H9 (cell line): ENCODE data around the gene RUNX1. TPM values are rescaled to one million over a fixed set of nuclear protein-coding genes. Genes with fewer than 3 reads are reported as not detected.

Experiments used
- DNase-seq: peaks from one replicate; pipeline ENCODE4 v3.0.0-alpha.2; 2017
- H2AFZ ChIP-seq: one replicate; pipeline ENCODE4 v1.6.1; 2013; ENCODE audit warnings: mild to moderate bottlenecking, low read length, control low read depth, moderate library complexity
- H2AK5ac ChIP-seq: 2 replicates; pipeline ENCODE4 v1.6.1; 2013; ENCODE audit warnings: low read length, control low read depth, mixed read lengths; ENCODE audit not compliant: insufficient read length
- H2BK120ac ChIP-seq: one replicate; pipeline ENCODE4 v1.6.1; 2013; ENCODE audit warnings: low read depth, mild to moderate bottlenecking, low read length, control low read depth, inconsistent platforms; ENCODE audit not compliant: poor library complexity, severe bottlenecking
- H2BK12ac ChIP-seq: 2 replicates; pipeline ENCODE4 v1.6.1; 2013; ENCODE audit warnings: low read length, control low read depth, mixed read lengths, low read depth; ENCODE audit not compliant: insufficient read length
- H2BK15ac ChIP-seq: 2 replicates; pipeline ENCODE4 v1.6.1; 2013; ENCODE audit warnings: low read depth, low read length, control low read depth
- H2BK20ac ChIP-seq: one replicate; pipeline ENCODE4 v1.6.1; 2013; ENCODE audit warnings: low read depth, mild to moderate bottlenecking, low read length, control low read depth, inconsistent platforms; ENCODE audit not compliant: poor library complexity, severe bottlenecking
- H2BK5ac ChIP-seq: 2 replicates; pipeline ENCODE4 v1.6.1; 2013; ENCODE audit warnings: low read length, control low read depth, mixed read lengths; ENCODE audit not compliant: insufficient read length
- H3K14ac ChIP-seq: 2 replicates; pipeline ENCODE4 v1.6.1; 2013; ENCODE audit warnings: low read length, control low read depth; ENCODE audit not compliant: insufficient read depth
- H3K18ac ChIP-seq: 2 replicates; pipeline ENCODE4 v1.6.1; 2013; ENCODE audit warnings: low read depth, mild to moderate bottlenecking, mixed read lengths, low read length, control low read depth; ENCODE audit not compliant: insufficient read length
- H3K23ac ChIP-seq: 2 replicates; pipeline ENCODE4 v1.6.1; 2013; ENCODE audit warnings: low read length, control low read depth, mixed read lengths, low read depth; ENCODE audit not compliant: insufficient read length
- H3K23me2 ChIP-seq: 2 replicates; pipeline ENCODE4 v1.6.1; 2013; ENCODE audit warnings: low read depth, mild to moderate bottlenecking, mixed read lengths, low read length, control low read depth; ENCODE audit not compliant: insufficient read length, poor library complexity, severe bottlenecking
- H3K27ac ChIP-seq: 2 replicates; pipeline ENCODE4 v1.5.1; 2013; ENCODE audit warnings: low read length, control low read depth, mixed read lengths, low read depth; ENCODE audit not compliant: insufficient read length
- H3K27me3 ChIP-seq: 2 replicates; pipeline ENCODE4 v1.6.1; 2013; ENCODE audit warnings: low read length, control low read depth, inconsistent platforms; ENCODE audit not compliant: insufficient read depth
- H3K4ac ChIP-seq: 2 replicates; pipeline ENCODE4 v1.6.1; 2013; ENCODE audit warnings: low read depth, mild to moderate bottlenecking, control low read depth, inconsistent platforms, low read length, moderate library complexity
- H3K4me1 ChIP-seq: 2 replicates; pipeline ENCODE4 v1.6.1; 2013; ENCODE audit warnings: low read length, control low read depth, inconsistent platforms; ENCODE audit not compliant: insufficient read depth
- H3K4me2 ChIP-seq: 2 replicates; pipeline ENCODE4 v1.6.1; 2013; ENCODE audit warnings: low read length, control low read depth, mixed read lengths; ENCODE audit not compliant: insufficient read length, insufficient read depth
- H3K56ac ChIP-seq: 2 replicates; pipeline ENCODE4 v1.6.1; 2013; ENCODE audit warnings: low read depth, mild to moderate bottlenecking, mixed read lengths, low read length, control low read depth; ENCODE audit not compliant: insufficient read length
- H3K79me1 ChIP-seq: 2 replicates; pipeline ENCODE4 v1.6.1; 2013; ENCODE audit warnings: low read depth, mild to moderate bottlenecking, moderate library complexity, low read length, control low read depth, inconsistent platforms; ENCODE audit not compliant: insufficient read depth, poor library complexity, severe bottlenecking
- H3K79me2 ChIP-seq: 2 replicates; pipeline ENCODE4 v1.6.1; 2013; ENCODE audit warnings: low read length, control low read depth, inconsistent platforms; ENCODE audit not compliant: insufficient read depth
- H3K9ac ChIP-seq: 2 replicates; pipeline ENCODE4 v1.6.1; 2013; ENCODE audit warnings: low read length, control low read depth, mixed read lengths; ENCODE audit not compliant: insufficient read length; ENCODE audit errors: extremely low read depth
- H3K9me3 ChIP-seq: one replicate; pipeline ENCODE4 v1.6.1; 2013; ENCODE audit warnings: low read depth, low read length, inconsistent platforms; ENCODE audit not compliant: control insufficient read depth
- H3T11ph ChIP-seq: one replicate; pipeline ENCODE4 v1.6.1; 2013; ENCODE audit warnings: mild to moderate bottlenecking, low read length, control low read depth, inconsistent platforms
- H4K20me1 ChIP-seq: one replicate; pipeline ENCODE4 v1.6.1; 2013; ENCODE audit not compliant: control insufficient read depth, insufficient read length, insufficient read depth
- H4K5ac ChIP-seq: 2 replicates; pipeline ENCODE4 v1.6.1; 2013; ENCODE audit warnings: low read depth, mild to moderate bottlenecking, mixed read lengths, low read length, control low read depth; ENCODE audit not compliant: insufficient read length
- H4K8ac ChIP-seq: replicated peaks from 2 replicates; pipeline ENCODE4 v1.6.1; 2013; ENCODE audit warnings: low read length, control low read depth, mixed read lengths, low read depth; ENCODE audit not compliant: insufficient read length
- H4K91ac ChIP-seq: 2 replicates; pipeline ENCODE4 v1.6.1; 2013; ENCODE audit warnings: low read depth, mild to moderate bottlenecking, moderate library complexity, mixed read lengths, low read length, control low read depth; ENCODE audit not compliant: insufficient read length
- H3K27ac Mint-ChIP-seq, 3 experiments: 2 replicates in 2 of 3; 3 replicates in 1 of 3; pipeline ENCODE4 v1.8.0; 2020 to 2021; ENCODE audit warnings: mixed read lengths in 3 of 3, mild to moderate bottlenecking in 1 of 3, moderate library complexity in 1 of 3
- H3K27me3 Mint-ChIP-seq: 2 replicates; pipeline ENCODE4 v1.8.0; 2021; ENCODE audit warnings: low read depth, mild to moderate bottlenecking, moderate library complexity, mixed read lengths
- H3K36me3 Mint-ChIP-seq, 3 experiments: 2 replicates in 2 of 3; 3 replicates in 1 of 3; pipeline ENCODE4 v1.8.0; 2020 to 2021; ENCODE audit warnings: low read depth in 3 of 3, mixed read lengths in 3 of 3; ENCODE audit not compliant: insufficient read depth in 1 of 3
- H3K4me1 Mint-ChIP-seq, 2 experiments: 2 replicates each; pipeline ENCODE4 v1.8.0; 2020; ENCODE audit warnings: mixed read lengths in 2 of 2
- H3K4me3 Mint-ChIP-seq, 2 experiments: 2 replicates in 1 of 2; 3 replicates in 1 of 2; pipeline ENCODE4 v1.8.0; 2020 to 2021; ENCODE audit warnings: mild to moderate bottlenecking in 2 of 2, mixed read lengths in 2 of 2, moderate library complexity in 1 of 2
- H3K9me3 Mint-ChIP-seq, 2 experiments: 2 replicates in 1 of 2; 3 replicates in 1 of 2; pipeline ENCODE4 v1.8.0; 2020; ENCODE audit warnings: mild to moderate bottlenecking in 2 of 2, mixed read lengths in 2 of 2, moderate library complexity in 1 of 2
- WGBS: extraction: QIAGEN DNeasy Blood & Tissue Kit; methylation state at CpG from one replicate; pipeline ENCODE4 v1.1.7; 2013; ENCODE audit warnings: missing lambda C conversion rate, low lambda C conversion rate, mixed read lengths; ENCODE audit not compliant: insufficient read length; ENCODE audit errors: extremely low coverage; 5-methylcytosine and 5-hydroxymethylcytosine counted together
- total RNA-seq: library from RNA; stranded (reverse); gene quantifications from 2 replicates; pipeline ENCODE4 v1.2.1, GENCODE V29; 2021
- TF ChIP-seq, protein P1 (sequence below): fragments of 200-600 bp; sonication (generic); conservative IDR thresholded peaks from 3 replicates; pipeline ENCODE4 v1.8.0; 2021; ENCODE audit warnings: antibody characterized with exemption, mild to moderate bottlenecking

RUNX1 gene
- total RNA-seq, 1 experiment from 2014 or later = 0.72 TPM

DNA sequence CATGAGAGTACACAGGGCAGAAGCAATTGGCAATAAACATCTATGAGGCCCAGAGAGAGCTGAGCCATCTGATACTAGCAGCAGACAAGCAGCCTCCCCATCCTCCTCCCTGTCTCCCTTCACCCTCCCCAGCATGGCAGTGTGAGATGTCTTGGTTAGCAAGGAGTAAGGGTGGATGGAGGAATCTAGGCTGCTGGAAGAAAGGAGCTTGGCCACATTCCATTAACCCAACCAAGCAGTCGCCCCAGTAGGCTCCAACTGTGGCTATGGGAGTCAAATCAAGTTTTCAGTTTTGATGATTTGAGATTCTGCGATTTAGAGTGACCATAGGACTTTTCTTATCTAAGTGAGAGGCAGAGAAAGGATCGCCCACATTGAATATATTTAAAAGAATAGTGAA lies 12.9 kb upstream of the RUNX1 start:
- H3K4me2 ChIP-seq = no peak overlapping the region
- H3K27ac ChIP-seq = no peak overlapping the region
- H3K27me3 Mint-ChIP-seq = peaks cover 3% of the 10 kb centered on the region; the same call in 1 of the 2 replicates
- H2BK15ac ChIP-seq = no peak overlapping the region
- no CpG with 5 or more reads among the region's 3 CpGs for WGBS
- H3K27ac Mint-ChIP-seq = no peak overlapping the region
- H3K14ac ChIP-seq = no peak overlapping the region
- no peak overlapping the region for H3K9ac ChIP-seq
- H3K23me2 ChIP-seq = no peaks in the 10 kb centered on the region
- no peak overlapping the region for H3K23ac ChIP-seq
- H4K5ac ChIP-seq = no peak overlapping the region
- no peaks in the 10 kb centered on the region for H3K79me1 ChIP-seq
- H2AK5ac ChIP-seq = no peak overlapping the region
- H3K9me3 ChIP-seq = no peaks in the 10 kb centered on the region
- H2AFZ ChIP-seq = no peak overlapping the region
- peaks cover 5 to 9% of the 10 kb centered on the region in 2 experiments for H3K4me1 Mint-ChIP-seq
- H4K20me1 ChIP-seq = no peaks in the 10 kb centered on the region
- no peak overlapping the region for H2BK5ac ChIP-seq
- no peak overlapping the region for H4K91ac ChIP-seq
- no peaks in the 10 kb centered on the region for H3K79me2 ChIP-seq
- no peaks in the 10 kb centered on the region; the same call in 1 of the 2 replicates for H3K4me1 ChIP-seq
- no peak overlapping the region for H2BK12ac ChIP-seq
- H3T11ph ChIP-seq = no peak overlapping the region
- no peaks in the 10 kb centered on the region for H3K36me3 Mint-ChIP-seq
- H3K4me3 Mint-ChIP-seq = no peak overlapping the region
- H4K8ac ChIP-seq = no peak overlapping the region
- TF ChIP-seq, protein P1, sequence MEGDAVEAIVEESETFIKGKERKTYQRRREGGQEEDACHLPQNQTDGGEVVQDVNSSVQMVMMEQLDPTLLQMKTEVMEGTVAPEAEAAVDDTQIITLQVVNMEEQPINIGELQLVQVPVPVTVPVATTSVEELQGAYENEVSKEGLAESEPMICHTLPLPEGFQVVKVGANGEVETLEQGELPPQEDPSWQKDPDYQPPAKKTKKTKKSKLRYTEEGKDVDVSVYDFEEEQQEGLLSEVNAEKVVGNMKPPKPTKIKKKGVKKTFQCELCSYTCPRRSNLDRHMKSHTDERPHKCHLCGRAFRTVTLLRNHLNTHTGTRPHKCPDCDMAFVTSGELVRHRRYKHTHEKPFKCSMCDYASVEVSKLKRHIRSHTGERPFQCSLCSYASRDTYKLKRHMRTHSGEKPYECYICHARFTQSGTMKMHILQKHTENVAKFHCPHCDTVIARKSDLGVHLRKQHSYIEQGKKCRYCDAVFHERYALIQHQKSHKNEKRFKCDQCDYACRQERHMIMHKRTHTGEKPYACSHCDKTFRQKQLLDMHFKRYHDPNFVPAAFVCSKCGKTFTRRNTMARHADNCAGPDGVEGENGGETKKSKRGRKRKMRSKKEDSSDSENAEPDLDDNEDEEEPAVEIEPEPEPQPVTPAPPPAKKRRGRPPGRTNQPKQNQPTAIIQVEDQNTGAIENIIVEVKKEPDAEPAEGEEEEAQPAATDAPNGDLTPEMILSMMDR = no peak
- no peak overlapping the region for H2BK20ac ChIP-seq
- no peak overlapping the region for H2BK120ac ChIP-seq
- H3K4ac ChIP-seq = no peak overlapping the region
- H3K18ac ChIP-seq = no peak overlapping the region
- no peaks in the 10 kb centered on the region; the same call in 1 of the 2 replicates for H3K27me3 ChIP-seq
- no peaks in the 10 kb centered on the region; a peak in 1 of 5 replicates for H3K9me3 Mint-ChIP-seq
- DNase-seq = no peak
- no peak overlapping the region for H3K56ac ChIP-seq
